Measurements from ENCODE around the gene EPN3.

DNA sequence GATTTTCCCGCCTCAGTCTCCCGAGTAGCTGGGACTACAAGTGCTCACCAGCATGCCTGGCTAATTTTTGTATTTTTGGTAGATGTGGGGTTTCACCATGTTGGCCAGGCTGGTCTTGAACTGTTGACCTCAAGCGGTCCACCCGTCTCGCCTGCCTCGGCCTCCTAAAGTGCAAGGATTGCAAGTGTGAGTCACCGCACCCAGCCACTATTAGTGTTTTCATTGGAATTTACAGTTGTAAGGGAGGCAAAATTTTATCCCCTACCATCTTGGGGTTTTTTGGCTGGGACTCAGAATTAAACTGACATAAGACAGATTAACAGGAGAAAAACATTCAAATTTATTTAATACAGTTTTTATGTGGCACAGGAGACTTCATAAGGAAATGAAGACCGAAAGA lies 36.6 kb upstream of the EPN3 start:
- TF ChIP-seq, protein P1, sequence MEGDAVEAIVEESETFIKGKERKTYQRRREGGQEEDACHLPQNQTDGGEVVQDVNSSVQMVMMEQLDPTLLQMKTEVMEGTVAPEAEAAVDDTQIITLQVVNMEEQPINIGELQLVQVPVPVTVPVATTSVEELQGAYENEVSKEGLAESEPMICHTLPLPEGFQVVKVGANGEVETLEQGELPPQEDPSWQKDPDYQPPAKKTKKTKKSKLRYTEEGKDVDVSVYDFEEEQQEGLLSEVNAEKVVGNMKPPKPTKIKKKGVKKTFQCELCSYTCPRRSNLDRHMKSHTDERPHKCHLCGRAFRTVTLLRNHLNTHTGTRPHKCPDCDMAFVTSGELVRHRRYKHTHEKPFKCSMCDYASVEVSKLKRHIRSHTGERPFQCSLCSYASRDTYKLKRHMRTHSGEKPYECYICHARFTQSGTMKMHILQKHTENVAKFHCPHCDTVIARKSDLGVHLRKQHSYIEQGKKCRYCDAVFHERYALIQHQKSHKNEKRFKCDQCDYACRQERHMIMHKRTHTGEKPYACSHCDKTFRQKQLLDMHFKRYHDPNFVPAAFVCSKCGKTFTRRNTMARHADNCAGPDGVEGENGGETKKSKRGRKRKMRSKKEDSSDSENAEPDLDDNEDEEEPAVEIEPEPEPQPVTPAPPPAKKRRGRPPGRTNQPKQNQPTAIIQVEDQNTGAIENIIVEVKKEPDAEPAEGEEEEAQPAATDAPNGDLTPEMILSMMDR (IDR thresholded peaks at IDR 0.05), result no peak
- TF ChIP-seq EZH2 (IDR thresholded peaks at IDR 0.05), result no peak
